Caki2 (cell line): ENCODE results near the gene SPG11. TPM values are rescaled to one million over a fixed set of nuclear protein-coding genes. Genes with fewer than 3 reads are reported as not detected.
"Not testable (repeated sequence)": the region's sequence is repeated elsewhere in the genome, so short reads cannot be mapped to it uniquely, and the experiment has no call there.

Experiments
- DNase-seq: peaks from one replicate; pipeline ENCODE4 v3.0.0-alpha.2; 2015; ENCODE audit warnings: low read depth
- in situ Hi-C: cut with HindIII; loops from 2 replicates; pipeline ENCODE4 v1.10.0; 2016; ENCODE audit warnings: low sequenced_read_pairs, low pct_unique_long_range_greater_than_20kb, mixed read lengths
- total RNA-seq: library from RNA; depleted of rRNA; stranded (reverse); fragments of >200 nt; shearing (Covaris generic); gene quantifications from 2 replicates; pipeline ENCODE4 v1.2.3, GENCODE V29; 2014; ENCODE audit warnings: low replicate concordance

Gene SPG11
- total RNA-seq, 1 experiment from 2014 or later: 38.1 TPM

- DNase-seq, in situ Hi-C loops: not testable (repeated sequence)
These were observed 26.8 kb upstream of the SPG11 start for GRCh38 chr15:44690245-44690644.

GRCh38 chr15:44689318-44689717 lies 25.9 kb upstream of the SPG11 start:
- DNase-seq, in situ Hi-C loops: not testable (repeated sequence)

- in situ Hi-C loops: not testable (repeated sequence)
- peak; percentile 45 for DNase-seq
These were observed 19.6 kb upstream of the SPG11 start for GRCh38 chr15:44682809-44683682.

- in situ Hi-C loops: no loop called here
- DNase-seq: no peak
These were observed 18.7 kb upstream of the SPG11 start for GRCh38 chr15:44682211-44682610.

- in situ Hi-C loops: no loop called here
- DNase-seq: peak; percentile 7
These were observed 13.2 kb upstream of the SPG11 start for GRCh38 chr15:44676676-44677075.

GRCh38 chr15:44675911-44676310 lies 12.4 kb upstream of the SPG11 start:
- in situ Hi-C loops: no loop called here
- DNase-seq: no peak

GRCh38 chr15:44673639-44674038 lies 10.2 kb upstream of the SPG11 start:
- in situ Hi-C loops: no loop called here

GRCh38 chr15:44670087-44670950 lies 6.9 kb upstream of the SPG11 start:
- in situ Hi-C loops: no loop called here
- no peak for DNase-seq

More at GRCh38 chr15:44673639-44674038, 10.2 kb upstream of the SPG11 start:
- DNase-seq: no peak

GRCh38 chr15:44668921-44669320 lies 5.5 kb upstream of the SPG11 start:
- no peak for DNase-seq
- in situ Hi-C loops: no loop called here

- in situ Hi-C loops: no loop called here
- DNase-seq: no peak
These were observed 3.5 kb upstream of the SPG11 start for GRCh38 chr15:44667039-44667360.

GRCh38 chr15:44666210-44667038 lies 3.0 kb upstream of the SPG11 start:
- no peak for DNase-seq
- in situ Hi-C loops: no loop called here

- in situ Hi-C loops: no loop called here
- DNase-seq: peak; percentile 71
These were observed 718 bp downstream of the SPG11 start for GRCh38 chr15:44662478-44663409.

GRCh38 chr15:44661576-44661975 lies 1.9 kb downstream of the SPG11 start:
- no peak for DNase-seq
- in situ Hi-C loops: no loop called here

GRCh38 chr15:44659056-44659455 lies 4.4 kb downstream of the SPG11 start:
- in situ Hi-C loops: no loop called here

GRCh38 chr15:44657378-44657777 lies 6.1 kb downstream of the SPG11 start:
- in situ Hi-C loops: no loop called here
- no peak for DNase-seq

More at GRCh38 chr15:44659056-44659455, 4.4 kb downstream of the SPG11 start:
- DNase-seq: no peak

- in situ Hi-C loops: no loop called here
These were observed 6.5 kb downstream of the SPG11 start for GRCh38 chr15:44656913-44657312.

GRCh38 chr15:44656298-44656697 lies 7.2 kb downstream of the SPG11 start:
- no peak for DNase-seq
- in situ Hi-C loops: no loop called here

More at GRCh38 chr15:44656913-44657312, 6.5 kb downstream of the SPG11 start:
- DNase-seq: no peak
